Measurements from ENCODE around the gene ENHO.

Gene ENHO

GRCh38 chr9:34522091-34522887, 501 bp downstream of the ENHO start:
- DNase-seq = no peak

GRCh38 chr9:34521406-34522045, 1.3 kb downstream of the ENHO start:
- DNase-seq = no peak

GRCh38 chr9:34520505-34521385, 2.0 kb downstream of the ENHO start:
- no peak for DNase-seq

GRCh38 chr9:34520096-34520495, 2.7 kb downstream of the ENHO start:
- DNase-seq = no peak

- no peak for DNase-seq
These were observed 3.3 kb downstream of the ENHO start for GRCh38 chr9:34519321-34520020.

- no peak for DNase-seq
These were observed 3.9 kb downstream of the ENHO start for GRCh38 chr9:34518896-34519295.

- DNase-seq = no peak
These were observed 4.6 kb downstream of the ENHO start for GRCh38 chr9:34518110-34518616.

GRCh38 chr9:34517185-34517584, 5.6 kb downstream of the ENHO start:
- no peak for DNase-seq

- no peak for DNase-seq
These were observed 6.8 kb downstream of the ENHO start for GRCh38 chr9:34515959-34516358.

GRCh38 chr9:34514816-34515215, 8.0 kb downstream of the ENHO start:
- DNase-seq = no peak

GRCh38 chr9:34514401-34514800, 8.4 kb downstream of the ENHO start:
- no peak for DNase-seq

- no peak for DNase-seq
These were observed 9.1 kb downstream of the ENHO start for GRCh38 chr9:34513567-34514214.

- no peak for DNase-seq
These were observed 10.4 kb downstream of the ENHO start for GRCh38 chr9:34512131-34513078.

GRCh38 chr9:34510497-34511468, 12.0 kb downstream of the ENHO start:
- DNase-seq = no peak

GRCh38 chr9:34508951-34509350, 13.8 kb downstream of the ENHO start:
- no peak for DNase-seq

GRCh38 chr9:34508463-34508862, 14.3 kb downstream of the ENHO start:
- no peak for DNase-seq

- DNase-seq = no peak
These were observed 14.8 kb downstream of the ENHO start for GRCh38 chr9:34507966-34508365.

GRCh38 chr9:34507556-34507955, 15.2 kb downstream of the ENHO start:
- DNase-seq = no peak

- no peak for DNase-seq
These were observed 16.2 kb downstream of the ENHO start for GRCh38 chr9:34506623-34507022.
